Mesothelial cell of epicardium (in vitro differentiated cells): Measurements from ENCODE around the gene RAB1B. TPM values are rescaled to one million over a fixed set of nuclear protein-coding genes. Genes with fewer than 3 reads are reported as not detected.
"Not testable (repeated sequence)": the region's sequence is repeated elsewhere in the genome, so short reads cannot be mapped to it uniquely, and the experiment has no call there.

Experiments used
- DNase-seq, 2 experiments: peaks; one replicate each; pipeline ENCODE4 v3.0.0; 2021; ENCODE audit warnings: low spot score in 2 of 2; ENCODE audit not compliant: unreplicated experiment in 2 of 2
- H3K27ac Mint-ChIP-seq: 2 replicates; pipeline ENCODE4 v1.8.0; 2021; ENCODE audit warnings: mixed read lengths
- H3K27me3 Mint-ChIP-seq: 2 replicates; pipeline ENCODE4 v1.8.0; 2021; ENCODE audit warnings: low read depth, mixed read lengths
- H3K36me3 Mint-ChIP-seq: 2 replicates; pipeline ENCODE4 v1.8.0; 2021; ENCODE audit warnings: mixed read lengths
- H3K4me1 Mint-ChIP-seq: 2 replicates; pipeline ENCODE4 v1.8.0; 2021; ENCODE audit warnings: mixed read lengths
- H3K4me3 Mint-ChIP-seq: 2 replicates; pipeline ENCODE4 v1.8.0; 2021; ENCODE audit warnings: mild to moderate bottlenecking, moderate library complexity, mixed read lengths
- H3K9me3 Mint-ChIP-seq: 2 replicates; pipeline ENCODE4 v1.8.0; 2021; ENCODE audit warnings: mixed read lengths
- CTCF ChIP-seq: fragments of 200-600 bp; sonication (generic); IDR thresholded peaks from one replicate; pipeline ENCODE4 v1.5.0; 2021; ENCODE audit warnings: antibody characterized with exemption; ENCODE audit not compliant: unreplicated experiment
- total RNA-seq: library from RNA; stranded (reverse); gene quantifications from 3 replicates; pipeline ENCODE4 v1.2.1, GENCODE V29; 2021

RAB1B gene
- total RNA-seq, 1 donor from 2014 or later, result 91.8 TPM

GRCh38 chr11:66310324-66310723, 41.9 kb downstream of the RAB1B start:
- no peak for DNase-seq
- Mint-ChIP-seq H3K9me3 (no peaks in the 10 kb centered on the region), H3K4me3 (no peak overlapping the region), H3K36me3 (no peaks in the 10 kb centered on the region), H3K27ac (no peak overlapping the region), H3K27me3 (peaks cover 5% of the 10 kb centered on the region), H3K4me1 (peaks cover 18% of the 10 kb centered on the region)
- no peak for TF ChIP-seq CTCF

DNA sequence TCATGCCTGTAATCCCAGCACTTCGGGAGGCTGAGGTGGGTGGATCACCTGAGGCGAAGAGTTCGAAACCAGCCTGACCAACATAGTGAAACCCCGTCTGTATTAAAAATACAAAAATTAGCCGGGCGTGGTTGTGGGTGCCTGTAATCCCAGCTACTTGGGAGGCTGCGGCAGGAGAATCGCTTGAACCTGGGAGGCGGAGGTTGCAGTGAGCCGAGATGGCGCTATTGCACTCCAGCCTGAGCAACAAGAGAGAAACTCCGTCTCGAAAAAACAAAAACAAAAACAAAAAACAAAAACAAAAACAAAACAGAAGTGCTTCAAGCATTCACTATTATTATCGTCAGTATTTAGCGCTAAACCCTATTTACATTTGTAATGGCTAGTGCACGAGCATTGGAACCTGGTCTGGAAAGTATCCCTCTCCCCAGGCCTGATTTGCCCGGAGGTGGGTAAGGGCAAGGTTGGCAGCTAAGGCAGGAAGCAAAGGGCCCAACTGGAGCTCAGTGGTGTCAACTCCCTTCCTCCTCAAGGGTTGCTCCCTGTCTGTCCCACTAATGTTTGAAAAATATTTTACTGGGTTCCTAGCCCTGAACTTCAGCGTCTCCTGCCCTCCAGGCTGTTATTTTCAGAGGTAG, 42.5 kb downstream of the RAB1B start:
- not testable (repeated sequence) for H3K4me3 Mint-ChIP-seq, DNase-seq, H3K27me3 Mint-ChIP-seq, H3K27ac Mint-ChIP-seq, H3K36me3 Mint-ChIP-seq, H3K9me3 Mint-ChIP-seq
- H3K4me1 Mint-ChIP-seq, result peaks cover 24% of the 10 kb centered on the region

GRCh38 chr11:66311470-66311964, 43.1 kb downstream of the RAB1B start:
- H3K27me3 Mint-ChIP-seq, result peaks cover 5% of the 10 kb centered on the region
- H3K9me3 Mint-ChIP-seq, result no peaks in the 10 kb centered on the region
- no peak for DNase-seq
- H3K4me1 Mint-ChIP-seq, result peaks cover 28% of the 10 kb centered on the region
- peak overlapping the region; percentile 98 for H3K27ac Mint-ChIP-seq
- H3K4me3 Mint-ChIP-seq, result peak overlapping the region; percentile 84
- peak; percentile 73 for TF ChIP-seq CTCF
- no peaks in the 10 kb centered on the region for H3K36me3 Mint-ChIP-seq

DNA sequence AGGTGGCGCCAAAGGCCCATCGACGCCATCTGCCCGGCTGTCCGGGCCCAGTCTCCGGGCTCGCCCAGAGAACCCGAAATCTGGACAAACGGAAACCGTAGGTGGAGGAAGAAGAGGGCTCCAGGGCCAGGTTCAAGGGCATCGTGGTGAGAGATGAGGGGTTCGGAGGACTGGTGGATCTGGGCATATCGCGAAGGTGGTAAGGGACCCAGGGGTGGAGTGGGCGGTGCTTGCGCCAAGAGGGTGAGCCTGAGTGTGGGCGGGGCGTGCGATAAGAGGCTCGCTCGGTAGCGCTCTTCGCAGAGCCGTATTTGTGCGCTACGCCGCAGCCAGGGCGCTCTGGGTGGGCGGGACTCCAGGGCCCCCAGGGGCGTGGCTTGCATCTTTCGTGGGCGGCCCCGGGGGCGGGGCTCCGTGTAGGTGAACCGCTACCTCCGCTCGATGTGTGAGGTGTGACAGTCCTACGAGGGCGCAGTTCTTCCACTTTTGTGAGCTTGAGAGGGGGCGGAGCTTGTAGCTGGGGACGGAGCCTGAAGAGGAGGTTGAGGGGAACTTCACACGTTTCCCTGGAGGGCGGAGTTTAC, 43.6 kb downstream of the RAB1B start:
- Mint-ChIP-seq H3K36me3 (no peaks in the 10 kb centered on the region), H3K4me1 (peaks cover 28% of the 10 kb centered on the region), H3K4me3 (peak overlapping the region; percentile 84), H3K9me3 (no peaks in the 10 kb centered on the region), H3K27me3 (peaks cover 5% of the 10 kb centered on the region), H3K27ac (peak overlapping the region; percentile 98)
- TF ChIP-seq CTCF, result peak; percentile 9
- DNase-seq, result peak; percentile 82 to 93

DNA sequence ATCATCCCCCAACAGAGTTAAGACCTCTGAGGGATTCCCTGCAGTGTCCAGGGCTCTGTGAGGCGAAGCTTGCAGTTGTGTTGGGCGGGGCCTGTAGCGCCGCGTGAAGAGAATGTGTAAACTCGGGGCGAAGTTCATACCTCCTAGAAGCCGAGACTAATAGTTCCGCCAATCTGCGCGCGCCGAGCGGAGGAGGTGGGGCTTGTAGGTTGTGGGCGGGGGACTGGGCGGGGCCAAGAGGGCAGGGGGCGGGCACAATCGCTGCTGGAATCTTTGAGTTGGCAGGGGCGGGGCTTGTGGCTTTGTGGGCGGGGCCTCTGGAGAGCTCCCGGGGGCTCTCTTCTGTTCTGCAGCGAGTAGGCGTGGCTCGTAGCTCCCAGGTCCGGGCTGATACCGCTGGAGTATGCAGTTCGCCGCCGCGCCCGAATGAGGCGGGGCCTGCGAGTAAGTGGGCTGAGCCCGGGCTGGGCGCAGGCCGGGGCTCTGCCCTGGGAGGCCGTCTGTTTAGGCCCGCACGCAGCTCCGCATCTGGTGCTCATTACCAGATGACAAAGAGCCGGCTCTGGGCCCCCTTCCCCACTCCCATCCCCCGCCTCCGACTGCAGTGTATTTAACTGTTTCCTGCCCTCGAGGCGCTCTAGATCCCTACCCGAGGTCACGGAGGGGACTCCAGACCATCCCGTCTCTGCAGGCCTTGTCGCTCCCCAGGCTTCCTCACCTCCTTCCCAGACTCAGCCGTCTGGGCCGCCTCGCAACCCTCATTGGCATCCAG, 44.3 kb downstream of the RAB1B start:
- Mint-ChIP-seq H3K27ac (peak overlapping the region; percentile 98), H3K27me3 (peaks cover 3% of the 10 kb centered on the region), H3K4me3 (peak overlapping the region; percentile 84), H3K9me3 (no peaks in the 10 kb centered on the region), H3K4me1 (peaks cover 34% of the 10 kb centered on the region), H3K36me3 (no peaks in the 10 kb centered on the region)
- no peak for TF ChIP-seq CTCF
- peak; percentile 99 to 100 for DNase-seq
